Cardiac muscle cell (in vitro differentiated cells and primary cell): ENCODE data around the gene SPOP. TPM values are rescaled to one million over a fixed set of nuclear protein-coding genes. Genes with fewer than 3 reads are reported as not detected.

ENCODE experiments used
- DNase-seq, 2 donors: peaks; one replicate each; pipeline versions ENCODE4 v3.0.0 to v3.0.0-alpha.2; 2010 to 2017; ENCODE audit warnings: low read depth in 1 of 2, low spot score in 1 of 2
- H3K27ac ChIP-seq: fragments of 200-600 bp; sonication (generic); 2 replicates; pipeline ENCODE4 v1.5.1; 2016
- H3K27me3 ChIP-seq: fragments of 200-600 bp; sonication (generic); 2 replicates; pipeline ENCODE4 v1.6.0; 2016; ENCODE audit warnings: control low read depth
- H3K36me3 ChIP-seq: fragments of 200-600 bp; sonication (generic); 2 replicates; pipeline ENCODE4 v1.5.1; 2016; ENCODE audit warnings: control low read depth
- H3K4me1 ChIP-seq: fragments of 200-600 bp; sonication (generic); 2 replicates; pipeline ENCODE4 v1.8.1; 2017; ENCODE audit warnings: low read depth, mild to moderate bottlenecking, mixed run types
- H3K4me3 ChIP-seq: fragments of 200-600 bp; sonication (generic); 2 replicates; pipeline ENCODE4 v1.5.1; 2016; ENCODE audit warnings: mild to moderate bottlenecking
- H3K9me3 ChIP-seq: fragments of 200-600 bp; sonication (generic); 2 replicates; pipeline ENCODE4 v1.5.1; 2017; ENCODE audit warnings: low read depth, mild to moderate bottlenecking, control low read depth
- CTCF ChIP-seq: IDR thresholded peaks from 2 replicates; pipeline ENCODE4 v1.5.1; 2012; ENCODE audit warnings: low read depth, mild to moderate bottlenecking, low read length
- polyA plus RNA-seq: library from polyadenylated mRNA; unstranded; fragments of >200 nt; fragmentation: Nextera tagmentation; extraction: Ambion mirVana; gene quantifications from 2 replicates; pipeline ENCODE4 v1.2.1, GENCODE V29; 2016
- total RNA-seq: library from RNA; depleted of rRNA; stranded (reverse); fragments of >200 nt; gene quantifications from 2 replicates; pipeline ENCODE4 v1.2.3, GENCODE V29; 2016

The SPOP gene
- total and polyA plus RNA-seq, 2 experiments from 2014 or later = 54.4 to 111 TPM

- H3K27me3 ChIP-seq = no peaks in the 10 kb centered on the region
- peaks cover 8% of the 10 kb centered on the region for H3K4me1 ChIP-seq
- no peak for TF ChIP-seq CTCF
- H3K9me3 ChIP-seq = no peaks in the 10 kb centered on the region
- H3K27ac ChIP-seq = no peak overlapping the region
- H3K4me3 ChIP-seq = no peak overlapping the region
- H3K36me3 ChIP-seq = no peaks in the 10 kb centered on the region
- DNase-seq = no peak
Measured at GRCh38 chr17:49580055-49580721, 97.7 kb downstream of the SPOP start.

GRCh38 chr17:49579522-49579921 lies 98.4 kb downstream of the SPOP start:
- Histone ChIP-seq H3K4me3 (no peak overlapping the region), H3K4me1 (peaks cover 8% of the 10 kb centered on the region), H3K27me3 (no peaks in the 10 kb centered on the region), H3K9me3 (no peaks in the 10 kb centered on the region), H3K36me3 (no peaks in the 10 kb centered on the region), H3K27ac (no peak overlapping the region)
- no peak for TF ChIP-seq CTCF
- no peak for DNase-seq

GRCh38 chr17:49578952-49579500 lies 98.9 kb downstream of the SPOP start:
- no peak overlapping the region for H3K27ac ChIP-seq
- peaks cover 1% of the 10 kb centered on the region for H3K27me3 ChIP-seq
- H3K9me3 ChIP-seq = no peaks in the 10 kb centered on the region
- TF ChIP-seq CTCF = no peak
- no peaks in the 10 kb centered on the region for H3K36me3 ChIP-seq
- H3K4me1 ChIP-seq = peaks cover 8% of the 10 kb centered on the region
- no peak overlapping the region for H3K4me3 ChIP-seq
- no peak for DNase-seq

- Histone ChIP-seq H3K27ac (no peak overlapping the region), H3K9me3 (no peaks in the 10 kb centered on the region), H3K4me3 (no peak overlapping the region), H3K36me3 (no peaks in the 10 kb centered on the region), H3K27me3 (peaks cover 5% of the 10 kb centered on the region), H3K4me1 (peaks cover 8% of the 10 kb centered on the region)
- no peak for TF ChIP-seq CTCF
- no peak for DNase-seq
Measured at GRCh38 chr17:49578414-49578813, 99.5 kb downstream of the SPOP start.

- Histone ChIP-seq H3K27ac (no peak overlapping the region), H3K27me3 (peaks cover 9% of the 10 kb centered on the region), H3K36me3 (no peaks in the 10 kb centered on the region), H3K4me3 (no peak overlapping the region), H3K4me1 (peaks cover 8% of the 10 kb centered on the region), H3K9me3 (no peaks in the 10 kb centered on the region)
- DNase-seq = no peak
- no peak for TF ChIP-seq CTCF
Measured at GRCh38 chr17:49577963-49578362, 99.9 kb downstream of the SPOP start.
